ENCODE data around the gene RER1.
A peak's percentile ranks its signal among the peaks of the same experiment; 100 is the strongest.

Gene RER1

GRCh38 chr1:2356401-2356800 lies 35.2 kb upstream of the RER1 start:
- Mint-ChIP-seq H3K4me3 (no peak overlapping the region), H3K36me3 (ENCODE audit: low read depth) (peaks cover 11% of the 10 kb centered on the region), H3K4me1 (peaks cover 44% of the 10 kb centered on the region), H3K9me3 (peaks cover 4% of the 10 kb centered on the region), H3K27ac (peak overlapping the region; percentile 71), H3K27me3 (ENCODE audit: low read depth, poor library complexity) (peaks cover 7% of the 10 kb centered on the region)
- TF ChIP-seq, protein P1, sequence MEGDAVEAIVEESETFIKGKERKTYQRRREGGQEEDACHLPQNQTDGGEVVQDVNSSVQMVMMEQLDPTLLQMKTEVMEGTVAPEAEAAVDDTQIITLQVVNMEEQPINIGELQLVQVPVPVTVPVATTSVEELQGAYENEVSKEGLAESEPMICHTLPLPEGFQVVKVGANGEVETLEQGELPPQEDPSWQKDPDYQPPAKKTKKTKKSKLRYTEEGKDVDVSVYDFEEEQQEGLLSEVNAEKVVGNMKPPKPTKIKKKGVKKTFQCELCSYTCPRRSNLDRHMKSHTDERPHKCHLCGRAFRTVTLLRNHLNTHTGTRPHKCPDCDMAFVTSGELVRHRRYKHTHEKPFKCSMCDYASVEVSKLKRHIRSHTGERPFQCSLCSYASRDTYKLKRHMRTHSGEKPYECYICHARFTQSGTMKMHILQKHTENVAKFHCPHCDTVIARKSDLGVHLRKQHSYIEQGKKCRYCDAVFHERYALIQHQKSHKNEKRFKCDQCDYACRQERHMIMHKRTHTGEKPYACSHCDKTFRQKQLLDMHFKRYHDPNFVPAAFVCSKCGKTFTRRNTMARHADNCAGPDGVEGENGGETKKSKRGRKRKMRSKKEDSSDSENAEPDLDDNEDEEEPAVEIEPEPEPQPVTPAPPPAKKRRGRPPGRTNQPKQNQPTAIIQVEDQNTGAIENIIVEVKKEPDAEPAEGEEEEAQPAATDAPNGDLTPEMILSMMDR (IDR thresholded peaks at IDR 0.05), result no peak
- DNase-seq, result no peak

GRCh38 chr1:2356911-2357845 lies 34.5 kb upstream of the RER1 start:
- Mint-ChIP-seq H3K27ac (no peak overlapping the region), H3K4me3 (no peak overlapping the region), H3K4me1 (peaks cover 39% of the 10 kb centered on the region), H3K27me3 (ENCODE audit: low read depth, poor library complexity) (peaks cover 3% of the 10 kb centered on the region), H3K9me3 (peaks cover 7% of the 10 kb centered on the region), H3K36me3 (ENCODE audit: low read depth) (peaks cover 14% of the 10 kb centered on the region)
- DNase-seq, result peak; percentile 4
- TF ChIP-seq, protein P1 (IDR thresholded peaks at IDR 0.05), result no peak

- Mint-ChIP-seq H3K27ac (no peak overlapping the region), H3K27me3 (ENCODE audit: low read depth, poor library complexity) (peaks cover 3% of the 10 kb centered on the region), H3K4me3 (no peak overlapping the region), H3K9me3 (peaks cover 16% of the 10 kb centered on the region), H3K36me3 (ENCODE audit: low read depth) (peaks cover 23% of the 10 kb centered on the region), H3K4me1 (peaks cover 33% of the 10 kb centered on the region)
- peak; percentile 1 for DNase-seq
- TF ChIP-seq, protein P1 (IDR thresholded peaks at IDR 0.05), result no peak
Measured at GRCh38 chr1:2358072-2358471, 33.6 kb upstream of the RER1 start.

GRCh38 chr1:2358651-2359640 lies 32.7 kb upstream of the RER1 start:
- Mint-ChIP-seq H3K9me3 (peaks cover 25% of the 10 kb centered on the region), H3K27me3 (ENCODE audit: low read depth, poor library complexity) (peaks cover 3% of the 10 kb centered on the region), H3K4me3 (no peak overlapping the region), H3K27ac (peak overlapping the region; percentile 80), H3K36me3 (ENCODE audit: low read depth) (peaks cover 32% of the 10 kb centered on the region), H3K4me1 (peaks cover 25% of the 10 kb centered on the region)
- TF ChIP-seq, protein P1 (IDR thresholded peaks at IDR 0.05), result no peak
- DNase-seq, result peak; percentile 2

DNA sequence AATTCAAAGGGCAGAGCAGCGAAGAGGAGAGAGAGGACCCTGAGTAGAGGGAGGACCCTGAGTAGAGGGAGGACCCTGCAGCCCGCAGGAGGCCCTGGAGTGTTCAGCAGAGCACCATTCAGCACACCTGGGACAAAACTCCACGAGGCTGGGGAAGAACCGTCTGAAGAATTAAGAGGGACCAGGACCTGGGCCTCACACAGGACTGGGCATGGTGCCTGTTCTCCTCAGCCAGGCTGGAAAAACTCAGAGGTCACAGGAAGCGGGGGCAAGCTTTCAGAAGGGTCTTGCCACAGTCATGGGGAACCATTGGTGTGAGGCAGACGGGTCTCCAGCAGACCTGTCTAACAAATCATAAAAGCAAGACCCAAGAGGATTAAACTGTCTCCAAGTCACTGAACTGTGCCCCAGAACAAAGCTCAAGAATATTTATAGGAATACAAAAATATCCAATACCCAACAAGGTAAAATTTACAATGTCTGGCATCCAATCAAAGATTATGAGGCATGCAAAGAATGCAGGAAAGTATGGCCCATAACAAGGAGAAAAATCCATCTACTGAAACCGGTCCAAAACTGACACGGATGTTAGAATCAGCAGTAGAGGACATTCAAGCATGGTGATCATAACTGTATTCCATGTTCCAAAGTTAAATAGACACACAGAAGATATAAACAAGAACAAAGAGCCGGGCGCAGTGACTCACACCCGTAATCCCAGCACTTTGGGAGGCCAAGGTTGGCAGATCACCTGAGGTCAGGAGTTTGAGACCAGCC lies 30.9 kb upstream of the RER1 start:
- H3K4me3 Mint-ChIP-seq, result no peak overlapping the region
- H3K4me1 Mint-ChIP-seq, result peaks cover 11% of the 10 kb centered on the region
- TF ChIP-seq, protein P1 (IDR thresholded peaks at IDR 0.05), result no peak
- DNase-seq, result no peak
- H3K36me3 Mint-ChIP-seq (ENCODE audit: low read depth), result peaks cover 35% of the 10 kb centered on the region
- peaks cover 3% of the 10 kb centered on the region for H3K27me3 Mint-ChIP-seq (ENCODE audit: low read depth, poor library complexity)
- no peak overlapping the region for H3K27ac Mint-ChIP-seq
- H3K9me3 Mint-ChIP-seq, result peaks cover 31% of the 10 kb centered on the region
